Activated CD4-positive, CD25-positive, alpha-beta regulatory T cell (primary cell): ENCODE data around the gene VAMP3.
"Not testable (repeated sequence)": the region's sequence is repeated elsewhere in the genome, so short reads cannot be mapped to it uniquely, and the experiment has no call there.

Source experiments
- DNase-seq, 4 experiments: peaks; one replicate each; lab custom pipeline; 2025; lab: John Stamatoyannopoulos, UW

Gene VAMP3

GRCh38 chr1:7768583-7768982 is 2.5 kb upstream of the VAMP3 start:
- no peak for DNase-seq

- DNase-seq: no peak
Observed at GRCh38 chr1:7769673-7770412, 1.3 kb upstream of the VAMP3 start.

- no peak for DNase-seq
Observed at GRCh38 chr1:7770669-7770996, 463 bp upstream of the VAMP3 start.

- DNase-seq: no peak
Observed at GRCh38 chr1:7771823-7772299, 765 bp downstream of the VAMP3 start.

- DNase-seq: no peak
Observed at GRCh38 chr1:7777591-7777990, 6.5 kb downstream of the VAMP3 start.

- no peak for DNase-seq
Observed at GRCh38 chr1:7778133-7778628, 7.1 kb downstream of the VAMP3 start.

GRCh38 chr1:7780976-7781375 is 9.9 kb downstream of the VAMP3 start:
- no peak for DNase-seq

GRCh38 chr1:7781501-7781900 is 10.4 kb downstream of the VAMP3 start:
- DNase-seq: no peak

GRCh38 chr1:7781923-7782495 is 10.9 kb downstream of the VAMP3 start:
- no peak for DNase-seq

GRCh38 chr1:7783178-7783711 is 12.1 kb downstream of the VAMP3 start:
- peak in 2 of 4 experiments; percentile 39 to 40 for DNase-seq

- DNase-seq: peak; percentile 86 to 97 (median 94)
Observed at GRCh38 chr1:7783826-7784491, 12.9 kb downstream of the VAMP3 start, which contains the start of gene PER3. Gene PER3, plus strand, starts transcription at chr1:7784291. Its CDS starts 587 bp downstream, at chr1:7784878.

- no peak for DNase-seq
Observed at GRCh38 chr1:7784492-7785071, 13.5 kb downstream of the VAMP3 start.

GRCh38 chr1:7785108-7785507 is 14.0 kb downstream of the VAMP3 start:
- DNase-seq: no peak

GRCh38 chr1:7786795-7787194 is 15.7 kb downstream of the VAMP3 start:
- DNase-seq: no peak

GRCh38 chr1:7789828-7790227 is 18.7 kb downstream of the VAMP3 start:
- no peak for DNase-seq

GRCh38 chr1:7791027-7791426 is 19.9 kb downstream of the VAMP3 start:
- not testable (repeated sequence) for DNase-seq

GRCh38 chr1:7795406-7795805 is 24.3 kb downstream of the VAMP3 start:
- DNase-seq: no peak

GRCh38 chr1:7805460-7805859 is 34.4 kb downstream of the VAMP3 start:
- no peak for DNase-seq

- no peak for DNase-seq
Observed at GRCh38 chr1:7808253-7808844, 37.3 kb downstream of the VAMP3 start.

GRCh38 chr1:7809742-7810141 is 38.6 kb downstream of the VAMP3 start:
- no peak for DNase-seq

- no peak for DNase-seq
Observed at GRCh38 chr1:7810395-7810794, 39.3 kb downstream of the VAMP3 start.

- DNase-seq: no peak
Observed at GRCh38 chr1:7811476-7811875, 40.4 kb downstream of the VAMP3 start.
